GM04504 (cell line): ENCODE results near the gene PLEKHF1.
A peak's percentile ranks its signal among the peaks of the same experiment; 100 is the strongest.
"Not testable (repeated sequence)": the region's sequence is repeated elsewhere in the genome, so short reads cannot be mapped to it uniquely, and the experiment has no call there.

Experiments
- DNase-seq: peaks from one replicate; pipeline ENCODE4 v3.0.0-alpha.2; 2012; ENCODE audit warnings: low read depth

PLEKHF1 gene, protein sequence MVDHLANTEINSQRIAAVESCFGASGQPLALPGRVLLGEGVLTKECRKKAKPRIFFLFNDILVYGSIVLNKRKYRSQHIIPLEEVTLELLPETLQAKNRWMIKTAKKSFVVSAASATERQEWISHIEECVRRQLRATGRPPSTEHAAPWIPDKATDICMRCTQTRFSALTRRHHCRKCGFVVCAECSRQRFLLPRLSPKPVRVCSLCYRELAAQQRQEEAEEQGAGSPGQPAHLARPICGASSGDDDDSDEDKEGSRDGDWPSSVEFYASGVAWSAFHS

DNA sequence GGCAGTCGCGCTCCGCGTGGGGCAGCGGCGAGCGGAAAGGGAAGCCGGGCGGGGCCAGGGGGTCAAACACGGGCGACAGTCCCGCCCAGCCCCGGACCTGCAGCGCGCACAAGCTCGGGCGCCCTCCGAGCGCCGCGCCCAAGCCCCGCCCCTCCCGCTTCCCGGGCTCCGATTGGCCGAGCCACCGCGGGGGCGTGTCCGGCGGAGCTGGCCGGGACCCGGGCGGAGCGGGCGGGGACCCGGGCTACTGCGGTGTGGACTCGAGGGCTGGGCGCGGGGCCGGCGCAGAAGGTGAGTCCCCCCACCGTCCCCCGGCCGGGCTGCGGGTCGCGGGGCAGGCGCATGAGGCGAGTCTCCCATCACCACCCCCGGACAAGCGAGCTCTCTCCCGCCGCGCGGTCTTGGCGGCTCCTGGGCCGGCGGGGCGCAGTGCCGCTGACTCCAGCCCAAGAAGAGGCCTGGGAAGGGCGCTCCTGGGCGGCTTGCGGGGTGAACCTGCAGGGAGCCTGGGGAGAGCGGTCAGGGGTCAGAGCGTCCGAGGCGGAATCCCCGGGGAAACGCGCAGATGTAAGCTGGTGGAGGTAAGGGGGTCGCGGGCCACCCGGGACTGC is at the start of gene PLEKHF1:
PLEKHF1 (plus strand) TSS at position 247 of the 611 bp plus-strand sequence. CDS start 8,379 bp downstream, outside the sequence.
- DNase-seq: peak; percentile 59

DNA sequence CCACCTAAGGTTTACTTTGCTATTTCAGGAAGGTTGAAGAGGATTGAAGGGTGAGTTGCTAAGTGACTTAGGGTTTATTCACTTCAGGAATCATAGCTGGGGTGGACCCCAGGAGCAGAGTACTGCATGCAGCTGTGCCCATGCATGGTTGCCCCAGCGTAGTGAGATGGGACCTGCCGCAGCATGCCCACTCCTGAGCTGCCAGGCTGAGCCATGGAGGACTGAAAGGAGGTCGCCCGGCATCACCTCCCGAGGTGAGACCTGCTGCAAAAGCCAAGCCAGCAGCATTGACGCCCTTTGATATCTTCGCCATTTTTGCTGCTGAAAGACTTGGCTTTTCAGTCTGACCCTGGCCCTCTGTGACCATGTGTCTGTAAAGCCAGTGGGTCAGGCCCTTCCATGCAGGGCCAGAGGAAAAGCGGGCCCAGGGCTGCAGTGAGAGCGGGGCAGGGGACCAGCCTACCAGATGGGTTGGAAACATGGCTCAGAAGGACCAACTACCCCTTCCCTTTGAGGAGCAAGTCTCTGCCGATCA is 49.3 kb upstream of the PLEKHF1 start:
- DNase-seq: no peak

DNA sequence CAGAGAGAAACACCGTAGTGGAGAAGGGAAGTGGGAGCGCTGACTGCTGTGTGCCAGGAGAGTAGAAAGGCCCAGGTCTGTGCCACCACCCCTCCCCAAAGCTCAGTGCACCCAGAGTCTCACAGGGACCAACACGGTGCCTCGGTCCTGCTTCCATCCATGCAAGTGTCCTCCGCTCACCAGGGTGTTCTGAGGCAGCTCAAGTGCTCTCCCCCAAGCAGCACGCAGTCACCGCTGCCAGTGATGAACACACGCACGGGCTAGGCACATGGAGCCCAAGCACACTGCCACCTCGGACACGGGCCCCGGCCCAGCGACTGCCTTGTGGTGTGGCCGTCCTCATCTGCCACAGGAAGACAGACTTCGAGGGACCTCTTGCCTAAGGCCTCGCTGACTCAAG is 48.7 kb upstream of the PLEKHF1 start:
- no peak for DNase-seq

DNA sequence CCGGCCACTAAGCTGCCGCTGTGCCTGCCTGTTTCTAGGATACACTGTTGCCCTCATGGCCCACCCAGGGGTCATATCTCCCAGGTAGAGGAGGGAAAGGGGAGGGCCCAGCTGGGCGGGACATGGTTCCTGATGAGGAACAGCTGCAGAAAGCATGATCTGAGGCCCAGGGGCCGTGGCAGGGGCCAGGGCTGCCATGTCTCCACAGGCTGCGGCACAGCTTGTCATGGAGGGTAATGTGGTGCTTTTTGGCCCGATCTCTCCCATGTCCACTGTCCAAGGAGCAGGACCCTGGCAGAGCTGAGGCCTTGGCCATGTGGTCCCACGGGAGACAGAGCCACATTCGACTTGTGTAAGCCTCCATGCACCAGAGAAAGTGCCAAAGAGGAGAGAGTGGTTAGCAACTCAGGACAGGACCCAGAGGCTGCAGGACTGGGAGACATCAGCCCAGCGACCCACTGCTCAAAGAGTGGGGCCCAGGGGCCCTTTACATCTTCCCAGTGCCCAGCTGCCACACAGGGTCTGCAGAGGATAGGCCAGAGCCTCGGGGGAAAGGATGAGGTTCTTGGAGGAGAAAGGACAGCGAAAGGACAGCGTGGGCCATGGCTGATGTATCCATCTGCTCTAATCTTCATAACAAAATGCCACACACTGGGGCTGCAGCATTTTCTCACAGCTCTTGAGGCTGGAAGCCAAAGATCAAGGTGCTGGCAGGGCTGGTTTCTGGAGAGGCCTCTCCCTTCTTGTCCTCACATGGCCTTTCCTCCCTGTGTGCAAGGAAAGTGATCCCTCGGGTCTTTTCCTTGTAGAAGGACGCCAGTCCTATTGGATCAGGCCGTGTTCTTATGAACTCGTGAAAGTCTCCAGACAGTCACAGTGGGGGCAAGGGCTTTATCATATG is 47.6 kb upstream of the PLEKHF1 start:
- DNase-seq: no peak

DNA sequence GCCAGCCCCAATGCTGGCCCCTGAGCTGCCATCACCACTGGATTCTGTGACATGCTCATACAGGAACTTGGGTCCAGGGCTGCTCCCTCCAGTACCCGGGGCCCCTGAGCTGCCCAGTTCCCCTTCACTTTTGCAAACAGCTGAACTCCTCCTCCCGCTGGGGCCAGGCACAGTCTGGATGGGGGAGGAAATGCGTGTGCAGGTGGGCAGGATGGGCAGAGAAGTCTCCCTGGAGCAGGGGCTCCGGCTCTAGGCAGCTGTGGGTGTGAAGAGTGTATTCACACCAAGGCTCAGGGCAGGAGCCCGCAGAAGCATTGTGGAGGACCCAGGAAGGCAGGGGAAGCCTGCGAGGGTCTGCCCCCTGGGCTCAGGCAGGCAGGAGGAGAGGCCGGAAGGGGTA is 46.8 kb upstream of the PLEKHF1 start:
- no peak for DNase-seq

DNA sequence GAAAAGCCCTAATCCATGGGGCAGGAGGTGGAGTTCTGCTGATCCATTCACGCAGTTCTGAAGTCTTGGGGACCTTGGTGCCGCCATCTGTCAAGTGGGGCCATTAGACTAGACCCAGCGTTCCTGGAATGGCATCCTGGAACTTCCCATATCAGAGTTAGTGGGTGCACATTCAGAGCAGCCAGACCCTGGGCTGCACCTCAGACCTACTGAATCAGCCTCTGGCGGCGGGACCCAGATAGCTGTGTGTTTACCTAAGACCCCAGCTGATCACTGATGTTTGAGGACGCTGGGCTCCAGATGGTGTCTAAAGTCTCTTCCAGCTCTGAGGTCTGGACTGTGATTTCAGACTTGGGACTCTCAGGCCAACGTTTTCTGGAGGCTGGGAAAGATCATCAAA is 46.4 kb upstream of the PLEKHF1 start:
- no peak for DNase-seq

DNA sequence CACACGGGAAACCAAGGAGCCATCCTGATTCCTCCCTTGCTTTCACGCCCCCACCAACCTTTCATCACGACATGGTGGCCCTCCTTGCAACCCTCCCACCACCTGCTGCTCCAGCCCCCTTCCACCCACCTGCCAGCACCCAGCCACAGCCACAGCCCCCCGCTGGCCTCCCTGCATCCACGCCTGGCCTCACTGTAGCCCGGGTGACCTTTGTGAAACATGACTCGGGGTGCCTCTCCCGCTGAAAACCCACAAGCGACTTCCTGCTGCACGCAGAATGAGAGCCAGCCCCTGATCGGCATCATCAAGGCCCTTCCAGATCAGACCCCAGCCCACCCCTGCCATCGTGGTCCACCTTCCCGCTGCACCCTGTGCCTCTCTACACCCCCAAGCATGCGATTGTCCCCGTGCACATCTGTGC is 44.3 kb upstream of the PLEKHF1 start:
- no peak for DNase-seq

DNA sequence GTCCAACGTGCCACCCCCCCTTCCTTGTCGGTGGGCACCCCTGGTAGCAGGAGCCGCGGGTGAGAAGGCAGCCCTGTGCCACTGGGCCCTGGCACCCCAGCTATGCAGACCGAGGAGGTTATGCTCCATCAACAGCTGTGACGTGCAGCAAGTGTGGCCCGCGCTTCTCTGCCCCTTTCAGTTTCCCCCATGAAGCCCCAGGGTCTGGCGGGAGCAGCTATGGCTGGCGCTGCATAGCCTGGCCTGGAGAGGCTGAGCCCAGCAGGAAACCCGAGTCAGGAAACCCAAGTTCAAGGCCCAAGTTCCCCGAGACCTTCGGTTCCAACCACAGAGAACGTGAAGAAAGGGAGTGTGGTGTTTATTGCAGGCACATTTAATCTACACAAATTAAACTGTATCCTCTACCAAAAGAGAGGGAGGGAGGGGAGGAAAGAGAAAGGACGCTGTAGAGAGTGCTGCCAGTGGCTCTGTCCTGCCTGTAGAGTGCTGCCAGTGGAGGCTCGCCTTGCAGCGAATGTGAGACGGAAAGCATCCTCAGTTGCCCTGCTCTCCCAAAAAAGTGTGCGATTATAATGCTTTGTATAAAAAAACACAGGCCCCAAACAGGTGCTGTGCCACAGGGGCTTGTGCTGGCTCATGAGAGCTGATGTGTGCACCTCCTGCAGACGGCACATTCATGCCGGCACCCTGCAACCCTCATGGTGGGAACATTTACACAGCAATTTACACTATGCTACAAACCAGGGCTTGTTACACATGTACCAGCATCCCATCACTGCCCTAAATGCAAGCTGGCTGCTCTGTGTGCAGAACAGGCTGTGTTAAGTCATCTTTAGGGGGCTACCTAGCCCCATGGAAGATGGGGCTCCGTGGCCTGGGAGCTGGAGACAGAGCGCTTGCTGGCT is 42.8 kb upstream of the PLEKHF1 start:
- DNase-seq: no peak

DNA sequence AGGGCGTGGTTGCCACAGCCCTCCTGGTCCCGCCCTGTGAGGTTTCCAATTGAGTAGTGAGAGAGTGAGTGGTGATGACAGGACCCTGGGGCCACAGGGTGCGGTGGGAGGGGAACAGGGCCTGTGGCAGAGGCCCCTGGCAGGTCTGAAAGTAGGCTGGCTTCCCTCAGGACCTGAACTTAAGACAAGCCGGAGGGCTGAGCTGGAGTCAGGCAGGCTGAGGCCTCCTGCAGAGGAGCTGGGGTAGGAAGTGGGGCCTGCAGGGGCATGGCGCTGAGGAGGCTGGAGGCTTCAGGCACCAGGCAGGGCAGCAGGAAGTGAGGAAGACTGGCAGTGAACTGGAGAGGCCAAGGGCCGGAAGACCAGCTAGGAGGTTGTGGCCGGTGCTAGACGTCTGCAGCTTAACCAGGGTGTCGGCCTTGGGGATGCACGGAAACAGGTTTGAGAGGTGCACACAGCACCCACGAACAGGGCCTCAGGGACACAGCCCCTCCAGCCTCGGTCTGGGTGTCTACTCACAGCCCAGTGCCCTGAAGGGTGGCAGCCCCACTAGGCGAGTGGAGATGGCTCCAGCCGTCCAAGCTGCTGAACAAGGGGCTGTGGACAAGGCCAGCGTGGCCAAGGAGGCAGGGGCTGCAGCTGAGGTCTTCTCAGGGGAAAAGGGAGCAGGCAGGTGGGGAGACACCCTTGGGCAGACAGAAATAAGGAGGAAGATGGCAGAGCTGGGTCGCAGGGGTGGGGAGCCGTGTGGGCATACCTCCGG is 41.4 kb upstream of the PLEKHF1 start:
- DNase-seq: no peak

DNA sequence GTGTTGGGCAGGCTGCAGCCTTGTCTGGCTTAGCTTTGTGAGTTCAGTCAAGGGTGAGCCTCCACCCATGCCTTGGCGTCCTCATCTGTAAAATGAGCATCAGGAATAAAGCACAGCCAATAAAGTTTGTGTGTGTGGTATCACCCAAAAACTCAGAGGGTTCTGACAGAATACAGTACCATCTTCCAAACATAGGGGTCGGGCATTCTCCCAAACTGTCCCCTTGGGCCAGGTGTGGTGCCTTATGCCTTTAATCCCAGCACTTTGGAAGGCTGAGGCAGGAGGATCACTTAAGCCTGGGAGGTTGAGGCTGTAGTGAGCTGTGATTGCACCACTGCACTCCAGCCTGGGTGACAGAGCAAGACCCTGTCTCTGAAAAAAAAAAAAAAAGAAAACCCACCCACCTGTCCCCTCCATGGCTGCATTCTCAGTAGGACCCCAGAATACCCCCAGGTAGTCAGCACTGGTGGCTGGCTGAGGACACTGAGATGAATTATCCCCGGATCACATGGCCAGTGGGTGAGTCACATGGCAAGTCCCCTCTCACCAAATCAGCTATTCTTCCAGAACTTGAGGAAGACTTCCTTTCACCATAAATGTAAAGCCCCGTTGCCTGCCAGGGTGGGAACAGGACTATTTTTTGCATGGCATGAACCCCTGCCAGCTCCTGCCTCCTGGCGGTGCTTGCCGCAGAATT is 40.6 kb upstream of the PLEKHF1 start:
- no peak for DNase-seq

DNA sequence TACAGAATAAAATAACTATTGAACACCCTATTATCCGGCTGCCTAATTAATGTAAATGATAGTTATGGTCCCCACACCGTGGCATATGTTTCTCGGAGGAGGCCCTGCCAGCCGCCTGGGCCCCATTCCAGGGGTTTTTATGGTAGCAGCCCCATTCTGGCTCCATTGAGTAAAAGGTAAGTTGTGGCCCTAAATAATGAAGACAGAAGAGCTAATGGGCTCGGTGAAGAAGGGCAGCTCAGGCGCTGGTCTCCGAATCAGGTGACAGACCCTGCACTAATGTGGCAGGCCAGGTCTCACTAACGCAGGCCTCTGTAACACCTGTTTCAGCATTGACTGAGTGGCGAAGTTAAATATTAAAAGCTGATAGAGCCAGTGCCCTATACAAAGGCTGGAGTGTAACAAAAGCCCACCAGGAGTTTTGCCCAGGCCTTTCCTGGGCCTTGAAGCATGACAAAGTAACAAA is 40.0 kb upstream of the PLEKHF1 start:
- DNase-seq: no peak

DNA sequence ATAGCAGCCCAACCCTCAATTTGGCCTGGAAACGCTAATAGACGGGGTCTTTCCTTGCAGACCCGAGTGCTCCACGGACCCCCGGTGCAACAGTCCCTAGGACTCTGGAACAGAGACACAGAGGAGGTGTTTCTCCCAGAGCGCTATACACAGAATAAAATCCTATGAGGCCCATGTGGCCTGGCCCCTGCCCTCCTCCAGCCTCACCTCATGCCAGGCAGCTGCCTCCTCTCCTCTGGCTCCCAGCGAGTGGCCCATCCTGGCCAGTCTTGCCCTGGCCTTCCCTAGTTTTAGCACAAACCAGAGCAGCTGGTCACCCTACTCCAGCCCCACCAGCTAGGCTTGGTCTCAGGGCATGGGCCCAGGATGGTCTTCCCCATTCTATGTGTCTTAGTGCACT is 38.9 kb upstream of the PLEKHF1 start:
- DNase-seq: no peak

DNA sequence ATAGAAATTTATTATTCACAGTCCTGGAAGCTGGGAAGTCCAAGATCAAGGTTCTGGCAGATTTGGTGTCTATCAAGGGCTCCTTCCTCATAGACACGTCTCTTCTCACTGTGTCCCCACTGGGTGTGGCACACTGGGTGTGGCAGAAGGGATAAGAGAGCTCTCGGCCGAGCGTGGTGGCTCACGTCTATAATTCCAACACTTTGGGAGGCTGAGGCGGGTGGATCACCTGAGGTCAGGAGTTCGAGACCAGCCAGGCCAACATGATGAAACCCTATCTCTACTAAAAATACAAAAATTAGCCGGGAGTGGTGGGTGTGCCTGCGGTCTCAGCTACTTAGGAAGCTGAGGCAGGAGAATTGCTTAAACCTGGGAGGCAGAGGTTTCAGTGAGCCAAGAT is 38.4 kb upstream of the PLEKHF1 start:
- not testable (repeated sequence) for DNase-seq

DNA sequence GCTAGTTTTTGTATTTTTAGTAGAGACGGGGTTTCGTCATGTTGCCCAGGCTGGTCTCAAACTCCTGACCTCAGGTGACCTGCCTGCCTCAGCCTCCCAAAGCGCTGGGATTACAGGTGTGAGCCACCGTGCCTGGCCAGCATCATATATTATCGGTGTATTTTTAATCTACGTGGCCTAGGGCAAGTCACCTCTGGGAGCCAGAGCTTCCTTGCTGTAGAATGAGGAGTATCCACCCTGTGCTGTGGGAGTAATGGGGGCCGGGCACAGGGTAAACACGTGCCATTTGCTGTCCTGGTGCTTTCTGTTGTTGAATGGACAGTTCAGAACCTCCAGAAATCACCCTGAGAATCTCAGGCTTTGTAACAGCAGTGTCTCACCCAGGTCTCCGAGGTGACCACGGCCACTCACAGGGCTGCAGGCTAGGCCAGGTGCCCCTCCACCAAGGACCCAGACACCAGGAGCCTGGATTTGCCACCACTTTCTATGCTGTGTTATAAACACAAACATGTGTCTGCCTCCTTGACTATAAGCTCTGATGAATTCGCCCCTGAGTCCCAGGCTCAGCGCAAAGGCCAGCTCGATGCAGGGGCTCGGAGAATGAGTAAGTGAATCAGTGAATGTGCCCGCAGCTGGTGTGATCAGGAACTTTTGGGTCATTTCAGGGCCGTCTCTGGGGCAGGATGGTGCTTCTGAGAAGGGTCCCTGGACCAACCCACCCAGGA is 36.4 kb upstream of the PLEKHF1 start:
- DNase-seq: no peak

DNA sequence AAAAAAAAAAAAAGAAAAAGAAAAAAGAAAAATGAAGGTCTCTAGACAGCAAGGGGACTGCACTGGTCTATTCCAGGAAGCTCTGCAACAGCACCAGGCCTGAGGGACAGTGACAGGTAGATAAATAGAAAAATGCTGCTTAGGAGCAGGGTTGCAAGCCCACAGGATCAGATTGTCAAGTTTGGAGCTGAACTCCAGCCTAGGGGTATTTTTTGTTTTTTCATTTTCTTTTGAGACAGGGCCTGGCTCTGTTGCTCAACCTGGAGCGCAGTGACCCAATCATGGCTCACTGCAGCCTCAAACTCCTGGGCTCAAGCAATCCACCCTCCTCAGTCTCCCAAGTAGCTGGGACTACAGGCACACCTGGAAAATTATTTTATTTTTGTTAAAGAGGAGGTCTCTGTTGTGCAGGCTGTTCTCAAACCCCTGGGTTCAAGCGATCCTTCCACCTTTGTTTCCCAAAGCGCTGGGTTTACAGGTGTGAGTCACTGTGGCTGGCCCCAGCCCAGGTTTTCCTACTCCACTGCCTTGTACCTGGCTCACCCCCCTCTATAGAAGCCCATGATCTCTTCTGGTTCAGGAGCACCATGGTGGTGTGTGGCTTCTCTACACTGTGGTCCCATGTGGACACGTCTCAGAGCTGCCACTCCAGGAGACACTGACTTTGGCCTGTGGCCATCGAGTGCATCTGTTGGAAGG is 35.3 kb upstream of the PLEKHF1 start:
- no peak for DNase-seq

DNA sequence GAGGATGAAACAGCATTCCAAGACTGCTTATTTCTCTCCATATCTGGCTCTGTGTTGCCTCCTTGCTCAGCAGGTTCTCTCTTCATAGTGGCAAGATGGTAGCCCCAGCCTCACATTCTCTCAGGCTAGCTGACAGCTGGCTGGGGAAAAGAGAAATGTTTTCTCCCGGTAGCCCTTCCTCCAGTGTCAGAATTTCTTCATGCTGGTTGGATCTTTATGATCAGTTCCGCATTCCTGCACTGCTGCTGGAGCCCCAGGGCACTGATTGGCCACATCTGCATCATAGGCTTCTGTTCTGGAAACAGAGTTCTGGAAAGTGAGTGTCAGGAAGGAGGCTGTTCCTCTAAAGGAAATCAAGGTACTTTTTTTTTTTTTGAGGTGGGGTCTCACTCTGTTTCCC is 34.6 kb upstream of the PLEKHF1 start:
- DNase-seq: no peak

DNA sequence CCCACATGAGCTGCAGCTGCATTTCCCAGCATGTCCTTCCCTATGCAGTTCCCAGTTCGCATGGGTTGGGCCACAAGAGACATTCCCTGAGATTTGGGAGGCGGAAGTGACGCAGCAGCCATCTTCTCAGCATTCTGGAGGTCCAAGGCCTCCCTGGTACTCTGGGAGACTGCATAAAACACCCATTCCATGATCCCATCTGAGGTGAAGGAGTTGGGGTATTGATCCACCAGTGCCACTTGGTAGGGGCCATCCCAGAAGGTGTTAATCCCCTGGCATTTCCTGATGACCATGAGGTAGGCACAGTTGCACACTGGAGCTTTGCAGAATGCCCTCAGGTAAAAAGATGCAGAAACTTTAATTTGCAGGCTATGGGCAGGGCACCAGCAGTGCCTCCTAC is 33.8 kb upstream of the PLEKHF1 start:
- DNase-seq: no peak

DNA sequence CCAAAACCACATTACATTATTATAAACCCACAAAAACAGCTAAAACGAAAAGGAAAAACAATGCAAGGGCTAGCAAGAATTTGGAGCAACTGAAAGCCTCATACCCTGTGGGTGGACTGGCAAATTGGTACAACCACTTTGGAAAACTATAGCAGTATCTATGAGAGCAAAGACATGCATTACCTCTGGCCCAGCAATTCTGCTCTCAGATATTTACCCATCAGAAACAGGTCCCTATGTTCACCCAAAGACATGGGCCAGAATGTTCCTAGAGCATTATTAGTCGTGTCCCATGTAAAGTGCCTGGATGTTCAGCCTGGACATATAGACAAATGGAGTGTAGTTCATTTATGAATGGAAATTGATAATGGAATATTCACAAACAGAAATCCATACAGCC is 31.3 kb upstream of the PLEKHF1 start:
- no peak for DNase-seq
